Gastroesophageal sphincter (tissue), 4 donors: ENCODE data around the gene STMN1. TPM values are rescaled to one million over a fixed set of nuclear protein-coding genes. Genes with fewer than 3 reads are reported as not detected.

ENCODE experiments used
- ATAC-seq: fragments of 150-250 bp; one replicate; pipeline ENCODE4 v1.9.1; 2016; ENCODE audit warnings: mild to moderate bottlenecking, moderate library complexity
- H3K27ac ChIP-seq, 4 donors: fragments of 200-600 bp; sonication (generic) in 3 of 4; 1 replicate in 3 of 4; 2 replicates in 1 of 4; pipeline ENCODE4 v1.5.1; 2016 to 2019
- H3K27me3 ChIP-seq: fragments of 200-600 bp; sonication (generic); one replicate; pipeline ENCODE4 v1.5.1; 2019
- H3K36me3 ChIP-seq, 2 donors: fragments of 200-600 bp; sonication (generic); one replicate each; pipeline ENCODE4 v1.5.1; 2019; ENCODE audit warnings: control low read depth in 1 of 2
- H3K4me1 ChIP-seq, 3 donors: fragments of 200-600 bp; sonication (generic); 1 replicate in 2 of 3; 2 replicates in 1 of 3; pipeline ENCODE4 v1.5.1; 2016 to 2019; ENCODE audit warnings: control low read depth in 2 of 3
- H3K4me3 ChIP-seq, 2 donors: fragments of 200-600 bp; sonication (generic); one replicate each; pipeline ENCODE4 v1.5.1; 2019; ENCODE audit warnings: mild to moderate bottlenecking in 1 of 2, moderate library complexity in 1 of 2
- H3K9me3 ChIP-seq, 3 donors: fragments of 200-600 bp; sonication (generic); one replicate each; pipeline ENCODE4 v1.5.1; 2017 to 2019; ENCODE audit warnings: control low read depth in 2 of 3
- CTCF ChIP-seq, 4 experiments: fragments of 200-600 bp in 2 of 4; fragments of 450-650 bp in 2 of 4; sonication (generic) in 1 of 4; IDR thresholded peaks; one replicate each; pipeline ENCODE4 v1.5.1; 2017 to 2019; ENCODE audit warnings: antibody characterized with exemption in 4 of 4, mild to moderate bottlenecking in 2 of 4, moderate library complexity in 2 of 4
- EP300 ChIP-seq: sonication (generic); formaldehyde crosslinking; IDR thresholded peaks from one replicate; pipeline ENCODE4 v1.6.1; 2017; ENCODE audit warnings: antibody characterized with exemption, mild to moderate bottlenecking
- POLR2A ChIP-seq, 2 donors: fragments of 450-650 bp; IDR thresholded peaks; one replicate each; pipeline ENCODE4 v1.6.1; 2017; ENCODE audit warnings: antibody characterized with exemption in 2 of 2, mild to moderate bottlenecking in 2 of 2, moderate library complexity in 1 of 2
- POLR2AphosphoS5 ChIP-seq: sonication (generic); formaldehyde crosslinking; IDR thresholded peaks from one replicate; pipeline ENCODE4 v1.6.1; 2017; ENCODE audit warnings: antibody characterized with exemption
- WGBS, 2 donors: methylation state at CpG; one replicate each; pipeline ENCODE4 v1.1.5; 2018; ENCODE audit warnings: low coverage in 1 of 2; 5-methylcytosine and 5-hydroxymethylcytosine counted together
- total RNA-seq, 4 donors: library from RNA; depleted of rRNA; stranded (reverse); fragments of >200 nt; gene quantifications; one replicate each; pipeline ENCODE4 v1.1.0, GENCODE V29; 2016

Gene STMN1
- total RNA-seq, 4 donors from 2014 or later = 12.2 to 30.0 (median 14.6) TPM

DNA sequence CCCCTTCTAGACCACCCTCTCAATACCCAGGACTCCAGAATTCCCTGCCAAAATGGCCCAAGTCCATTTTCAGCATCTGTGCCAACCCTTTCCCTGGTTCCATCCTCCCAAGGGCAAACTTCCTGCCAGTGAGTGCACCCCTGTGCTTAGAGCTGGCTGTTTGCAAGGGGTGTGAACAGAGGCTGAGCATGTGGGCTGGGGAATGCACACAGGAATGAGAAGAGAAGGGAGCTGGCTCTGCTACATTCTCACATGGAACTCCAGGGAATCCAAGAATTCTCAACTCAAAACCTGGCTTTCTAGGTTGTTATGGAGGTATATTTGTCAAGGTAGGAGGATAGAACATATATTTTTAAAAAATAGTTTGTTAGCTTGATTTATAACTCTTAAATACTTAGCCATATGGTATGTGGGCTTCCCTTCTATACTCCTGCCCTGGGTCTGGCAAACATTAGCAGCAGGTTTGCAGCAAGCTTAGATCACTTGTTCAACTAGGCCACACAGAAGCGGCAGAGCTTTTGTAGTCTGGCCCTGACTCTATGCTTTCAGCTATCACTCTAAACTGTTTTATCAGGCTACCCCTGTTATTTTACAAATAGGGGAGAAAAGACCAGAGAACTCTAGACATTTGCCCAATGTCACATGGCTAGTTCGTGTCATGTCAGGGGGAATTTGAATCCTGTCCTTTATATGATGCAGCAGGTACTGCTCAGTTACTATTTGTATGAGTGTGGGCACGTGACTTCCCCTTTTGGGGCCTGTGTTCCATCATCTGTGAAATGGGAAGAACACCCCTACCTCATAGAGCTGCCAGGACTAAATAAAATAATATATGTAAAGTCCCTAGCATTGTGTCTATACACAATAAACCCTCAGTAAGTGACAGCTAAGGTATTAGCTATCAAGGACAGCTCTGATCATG, 8.1 kb upstream of the STMN1 start:
- no peak overlapping the region for H3K4me3 ChIP-seq
- TF ChIP-seq POLR2AphosphoS5 = no peak
- no peak for TF ChIP-seq CTCF (IDR thresholded peaks at IDR 0.05)
- TF ChIP-seq EP300 = no peak
- no peak for TF ChIP-seq POLR2A (IDR thresholded peaks at IDR 0.05)
- WGBS, 2 donors = 75 to 88% methylated on average over 1 to 3 of the region's 3 CpGs
- H3K9me3 ChIP-seq = no peaks in the 10 kb centered on the region
- H3K36me3 ChIP-seq = no peaks in the 10 kb centered on the region
- H3K27me3 ChIP-seq = no peaks in the 10 kb centered on the region
- H3K27ac ChIP-seq = no peak overlapping the region
- H3K4me1 ChIP-seq = no peaks in the 10 kb centered on the region
- no peak for ATAC-seq

DNA sequence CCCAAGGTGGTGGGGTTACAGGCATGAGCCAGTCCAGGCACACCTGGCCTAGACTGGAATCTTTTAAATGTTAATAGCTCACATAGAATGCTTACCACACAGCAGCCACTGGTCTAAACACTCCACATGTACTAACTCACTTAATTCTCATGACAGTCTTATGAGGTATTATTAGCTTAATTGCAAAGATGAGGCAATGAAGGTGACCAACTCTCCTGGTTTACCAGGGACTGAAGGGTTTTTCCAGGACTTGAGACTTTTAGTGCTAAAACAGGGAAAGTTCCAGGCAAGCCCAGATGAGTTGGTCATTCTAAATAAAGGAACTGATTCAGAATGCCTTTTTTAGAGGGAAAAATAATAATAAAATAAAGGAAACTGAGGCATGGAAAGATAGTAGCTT, 7.0 kb upstream of the STMN1 start:
- TF ChIP-seq POLR2A (IDR thresholded peaks at IDR 0.05) (no peak), POLR2AphosphoS5 (no peak), CTCF (IDR thresholded peaks at IDR 0.05) (no peak), EP300 (no peak)
- Histone ChIP-seq H3K4me3 (no peak overlapping the region), H3K4me1 (no peaks in the 10 kb centered on the region), H3K9me3 (no peaks in the 10 kb centered on the region), H3K27me3 (no peaks in the 10 kb centered on the region), H3K36me3 (no peaks in the 10 kb centered on the region), H3K27ac (no peak overlapping the region)
- no peak for ATAC-seq

DNA sequence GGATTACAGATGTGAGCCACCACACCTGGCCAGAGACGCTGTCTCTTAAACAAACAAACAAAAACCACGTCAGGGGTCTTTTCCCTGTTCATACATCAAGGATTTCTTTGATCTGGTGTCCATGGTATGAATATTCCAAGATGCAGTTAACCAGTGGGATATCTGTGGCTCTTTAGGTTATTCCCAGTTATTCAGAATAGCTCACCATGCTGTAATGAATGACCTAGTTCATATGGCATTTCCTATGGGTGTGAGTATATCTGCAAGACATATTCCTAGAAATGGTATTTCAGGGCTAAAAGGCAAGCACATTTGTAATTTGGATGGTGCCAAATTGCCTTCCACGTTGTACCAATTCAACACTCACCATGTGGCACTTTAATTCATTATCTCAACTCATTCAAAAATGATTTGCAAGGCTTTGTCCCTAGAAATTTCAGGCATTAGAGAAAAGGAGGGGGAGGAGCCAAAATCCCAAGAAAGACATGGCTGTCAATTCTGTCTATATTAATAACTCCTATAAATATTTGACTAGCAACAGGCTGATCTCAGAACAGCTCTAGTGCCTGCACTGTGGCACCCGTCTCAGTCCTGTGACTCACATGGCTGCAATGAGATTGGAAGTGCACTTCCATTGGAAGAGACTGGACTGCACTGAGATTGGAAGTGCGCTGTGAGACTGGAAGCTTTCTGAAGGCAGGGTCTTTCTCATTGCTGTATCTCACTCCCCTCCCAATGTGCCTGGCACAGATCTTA, 6.0 kb upstream of the STMN1 start:
- H3K4me1 ChIP-seq = no peaks in the 10 kb centered on the region
- no peaks in the 10 kb centered on the region for H3K27me3 ChIP-seq
- ATAC-seq = no peak
- H3K4me3 ChIP-seq = no peak overlapping the region
- TF ChIP-seq CTCF (IDR thresholded peaks at IDR 0.05) (no peak), POLR2A (IDR thresholded peaks at IDR 0.05) (no peak)
- no peaks in the 10 kb centered on the region for H3K36me3 ChIP-seq
- WGBS, 2 donors = 83% methylated on average over 3 to 5 of the region's 5 CpGs
- H3K27ac ChIP-seq = no peak overlapping the region
- H3K9me3 ChIP-seq = no peaks in the 10 kb centered on the region

DNA sequence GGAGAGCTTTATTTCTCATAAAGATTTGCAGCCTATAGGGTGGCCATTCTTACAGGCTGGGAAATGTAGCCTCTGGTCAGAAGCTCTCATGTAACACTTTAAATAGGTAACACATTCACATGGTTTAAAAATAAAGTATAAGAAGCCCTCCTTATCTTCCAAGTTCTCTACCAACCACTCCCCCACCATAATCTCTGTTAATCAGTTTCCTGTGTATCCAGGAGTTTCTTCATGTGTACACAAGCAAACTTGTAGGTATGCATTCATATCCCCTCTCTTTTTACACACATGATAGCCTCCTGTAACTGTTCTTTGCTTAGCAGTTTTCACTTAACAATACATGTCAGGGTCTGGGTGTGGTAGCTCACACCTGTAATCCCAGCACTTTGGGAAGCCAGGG, 4.9 kb upstream of the STMN1 start:
- H3K36me3 ChIP-seq = no peaks in the 10 kb centered on the region
- no peak overlapping the region for H3K4me3 ChIP-seq
- H3K27ac ChIP-seq = no peak overlapping the region
- no peak for TF ChIP-seq CTCF (IDR thresholded peaks at IDR 0.05)
- no peak for TF ChIP-seq EP300
- no peak for TF ChIP-seq POLR2AphosphoS5
- TF ChIP-seq POLR2A (IDR thresholded peaks at IDR 0.05) = no peak
- no peak for ATAC-seq
- H3K27me3 ChIP-seq = no peaks in the 10 kb centered on the region
- no peaks in the 10 kb centered on the region for H3K9me3 ChIP-seq
- H3K4me1 ChIP-seq = peaks cover 0 to 10% (median 0%) of the 10 kb centered on the region in 3 donors

DNA sequence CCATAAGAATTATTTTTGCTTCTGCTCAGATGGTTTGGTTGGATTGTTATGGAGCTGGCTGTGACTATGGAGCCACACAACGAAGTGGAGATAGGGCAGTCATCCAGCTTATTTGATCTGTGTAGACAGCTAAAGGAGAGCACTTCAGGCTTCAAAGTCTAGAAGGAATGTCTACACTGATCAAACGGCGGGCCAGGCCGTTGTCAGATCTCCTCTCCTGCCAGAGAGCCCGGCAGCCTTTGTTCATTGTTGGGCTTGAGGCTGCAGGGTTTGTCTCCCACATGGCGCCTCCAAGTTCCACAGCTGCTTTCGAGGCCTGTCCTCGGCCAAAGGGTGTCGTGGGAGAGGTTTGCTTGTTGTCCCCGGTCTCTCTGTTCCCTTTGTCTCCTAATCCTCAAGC, 2.8 kb upstream of the STMN1 start:
- no peak for TF ChIP-seq POLR2AphosphoS5
- no peak for TF ChIP-seq EP300
- 35 to 49% methylated on average over 5 to 10 of the region's 10 CpGs for WGBS, 2 donors
- Histone ChIP-seq H3K4me1 (peaks cover 0 to 31% (median 9%) of the 10 kb centered on the region in 3 donors), H3K4me3 (no peak overlapping the region), H3K36me3 (no peaks in the 10 kb centered on the region), H3K27me3 (no peaks in the 10 kb centered on the region), H3K27ac (no peak overlapping the region), H3K9me3 (no peaks in the 10 kb centered on the region)
- no peak for ATAC-seq
